Pancreas (tissue), 10 donors: ENCODE measurements around the gene CUX1. TPM values are rescaled to one million over a fixed set of nuclear protein-coding genes. Genes with fewer than 3 reads are reported as not detected.

Experiments
- ATAC-seq, 4 donors: fragments of 200-7000 bp; cut with Tn5 transposase; one replicate each; pipeline versions ENCODE4 v1.8.0 to v1.9.1; 2020; ENCODE audit warnings: mild to moderate bottlenecking in 4 of 4, moderate library complexity in 4 of 4
- DNase-seq, 6 donors: peaks; one replicate each; pipeline ENCODE4 v3.0.0-alpha.2; 2020
- FAIRE-seq: peaks from 2 replicates; lab custom pipeline; 2012; peaks lifted over from hg19 to GRCh38; lab: Jason Lieb, UNC
- H3K27ac ChIP-seq, 4 donors: fragments of 200-600 bp; sonication (generic); 1 replicate in 3 of 4; 2 replicates in 1 of 4; pipeline versions ENCODE4 v1.5.0 to v1.8.0; 2020
- H3K27me3 ChIP-seq, 4 donors: fragments of 200-600 bp; one replicate each; pipeline ENCODE4 v1.8.0; 2021
- H3K36me3 ChIP-seq, 3 donors: fragments of 200-600 bp; sonication (generic) in 1 of 3; one replicate each; pipeline versions ENCODE4 v1.5.0 to v1.8.0; 2020 to 2021
- H3K4me1 ChIP-seq, 3 donors: fragments of 200-600 bp; one replicate each; pipeline ENCODE4 v1.8.0; 2021
- H3K4me3 ChIP-seq, 4 donors: fragments of 200-600 bp; sonication (generic) in 2 of 4; one replicate each; pipeline versions ENCODE4 v1.5.0 to v1.8.0; 2020 to 2021
- H3K9me3 ChIP-seq, 4 donors: fragments of 200-600 bp; one replicate each; pipeline ENCODE4 v1.8.0; 2021
- WGBS, 2 donors: extraction: QIAGEN DNeasy Blood & Tissue Kit; methylation state at CpG; one replicate each; pipeline ENCODE4 v1.1.7; 2013; 5-methylcytosine and 5-hydroxymethylcytosine counted together
- intact Hi-C, 3 donors: fragments of 100-400 bp; cut with DNase I; formaldehyde crosslinking; loops; one replicate each; pipeline versions ENCODE4 v1.11.1 to v1.14.2; 2022
- polyA plus RNA-seq, 2 donors: library from polyadenylated mRNA; stranded (reverse); fragments of 200-250 nt; gene quantifications; one replicate each; pipeline ENCODE4 v1.2.3, GENCODE V29; 2013
- total RNA-seq, 6 donors: library from RNA; stranded (reverse); fragmentation: NEBNext Ultra II Directional in 4 of 6; extraction: Animal tissue kit (Norgen Biotek cat#: 25700) in 4 of 6; gene quantifications; one replicate each; pipeline versions ENCODE4 v1.2.1 to v1.2.4, GENCODE V29; 2021 to 2023
- TF ChIP-seq, protein P1 (sequence below), 4 donors: fragments of 200-600 bp; sonication (generic) in 3 of 4; IDR thresholded peaks; one replicate each; pipeline versions ENCODE4 v1.5.0 to v1.8.0; 2021; ENCODE audit warnings: antibody characterized with exemption in 4 of 4
- donor health status: healthy with polysubstance abuse.
- donor health status: DM: no; HTN: no; CAD: no; lungs with moderate emphysema.
- donor health status: DM: no; HTN: no; CAD: no.
- donor health status: control.
- donor health status: control.
- donor health status: Bipolar disorder and iron deficiency.
- donor health status: DM: yes; HTN: yes; CAD: no.
- donor health status: DM: no; HTN: no; CAD: no.
- donor health status: DM: no; HTN: no; CAD: no.
- donor health status: DM: yes; HTN: yes; CAD: no.

CUX1 gene
- total and polyA plus RNA-seq, 8 donors, result 18.9 to 61.2 (median 45.1) TPM

DNA sequence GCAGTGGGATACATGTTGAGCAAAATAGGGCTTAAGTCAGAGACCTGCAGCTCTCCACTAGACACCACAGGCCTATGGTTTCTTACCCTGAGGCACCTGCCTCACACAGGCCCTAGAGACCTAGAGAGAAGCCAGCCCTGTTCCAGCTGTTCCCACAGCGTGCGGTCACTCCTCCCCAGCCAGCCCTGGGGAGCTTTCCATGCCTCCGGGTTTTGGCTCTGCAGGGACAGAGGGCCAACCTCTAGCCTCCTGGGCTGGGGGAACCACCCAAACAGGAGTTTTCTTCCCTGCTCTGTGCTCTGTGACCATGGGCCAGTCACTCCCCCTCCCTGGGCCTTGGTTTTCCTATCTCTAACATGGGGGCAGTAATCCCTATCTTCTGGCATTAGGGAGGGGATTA is 502.2 kb downstream of the CUX1 start:
- intact Hi-C loops, result no loop called here
- ATAC-seq (no peak), DNase-seq (no peak), FAIRE-seq (no peak)
- WGBS, 2 donors, result 86 to 90% methylated on average over 3 of the region's 3 CpGs
- no peaks in the 10 kb centered on the region for H3K36me3 ChIP-seq
- H3K4me1 ChIP-seq, result no peaks in the 10 kb centered on the region
- H3K9me3 ChIP-seq, result no peaks in the 10 kb centered on the region
- no peak overlapping the region for H3K4me3 ChIP-seq
- H3K27me3 ChIP-seq, result no peaks in the 10 kb centered on the region
- no peak overlapping the region for H3K27ac ChIP-seq
- TF ChIP-seq, protein P1, sequence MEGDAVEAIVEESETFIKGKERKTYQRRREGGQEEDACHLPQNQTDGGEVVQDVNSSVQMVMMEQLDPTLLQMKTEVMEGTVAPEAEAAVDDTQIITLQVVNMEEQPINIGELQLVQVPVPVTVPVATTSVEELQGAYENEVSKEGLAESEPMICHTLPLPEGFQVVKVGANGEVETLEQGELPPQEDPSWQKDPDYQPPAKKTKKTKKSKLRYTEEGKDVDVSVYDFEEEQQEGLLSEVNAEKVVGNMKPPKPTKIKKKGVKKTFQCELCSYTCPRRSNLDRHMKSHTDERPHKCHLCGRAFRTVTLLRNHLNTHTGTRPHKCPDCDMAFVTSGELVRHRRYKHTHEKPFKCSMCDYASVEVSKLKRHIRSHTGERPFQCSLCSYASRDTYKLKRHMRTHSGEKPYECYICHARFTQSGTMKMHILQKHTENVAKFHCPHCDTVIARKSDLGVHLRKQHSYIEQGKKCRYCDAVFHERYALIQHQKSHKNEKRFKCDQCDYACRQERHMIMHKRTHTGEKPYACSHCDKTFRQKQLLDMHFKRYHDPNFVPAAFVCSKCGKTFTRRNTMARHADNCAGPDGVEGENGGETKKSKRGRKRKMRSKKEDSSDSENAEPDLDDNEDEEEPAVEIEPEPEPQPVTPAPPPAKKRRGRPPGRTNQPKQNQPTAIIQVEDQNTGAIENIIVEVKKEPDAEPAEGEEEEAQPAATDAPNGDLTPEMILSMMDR (IDR thresholded peaks at IDR 0.05), result no peak

DNA sequence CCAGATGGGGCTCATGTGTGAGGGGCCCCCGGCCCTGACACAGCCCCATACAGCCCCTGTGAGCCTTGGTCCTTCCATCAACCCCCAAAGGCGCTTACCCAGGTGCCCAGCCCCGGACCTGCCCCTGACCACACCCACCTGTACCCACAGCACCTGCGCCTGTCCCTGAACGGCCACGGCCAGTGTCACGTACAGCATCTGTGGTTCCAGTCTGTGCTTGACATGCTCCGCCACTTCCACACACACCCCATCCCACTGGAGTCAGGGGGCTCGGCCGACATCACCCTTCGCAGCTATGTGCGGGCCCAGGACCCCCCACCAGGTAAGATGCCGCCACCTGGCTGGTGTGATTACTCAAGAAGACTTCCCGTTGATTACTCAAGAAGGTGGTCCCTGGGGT is 502.8 kb downstream of the CUX1 start:
- 91 to 95% methylated on average over 14 of the region's 14 CpGs for WGBS, 2 donors
- Histone ChIP-seq H3K4me1 (no peaks in the 10 kb centered on the region), H3K36me3 (no peaks in the 10 kb centered on the region), H3K4me3 (no peak overlapping the region), H3K9me3 (no peaks in the 10 kb centered on the region), H3K27ac (no peak overlapping the region), H3K27me3 (no peaks in the 10 kb centered on the region)
- ATAC-seq (no peak), FAIRE-seq (no peak), DNase-seq (no peak)
- TF ChIP-seq, protein P1 (IDR thresholded peaks at IDR 0.05), result no peak
- intact Hi-C loops, result no loop called here

DNA sequence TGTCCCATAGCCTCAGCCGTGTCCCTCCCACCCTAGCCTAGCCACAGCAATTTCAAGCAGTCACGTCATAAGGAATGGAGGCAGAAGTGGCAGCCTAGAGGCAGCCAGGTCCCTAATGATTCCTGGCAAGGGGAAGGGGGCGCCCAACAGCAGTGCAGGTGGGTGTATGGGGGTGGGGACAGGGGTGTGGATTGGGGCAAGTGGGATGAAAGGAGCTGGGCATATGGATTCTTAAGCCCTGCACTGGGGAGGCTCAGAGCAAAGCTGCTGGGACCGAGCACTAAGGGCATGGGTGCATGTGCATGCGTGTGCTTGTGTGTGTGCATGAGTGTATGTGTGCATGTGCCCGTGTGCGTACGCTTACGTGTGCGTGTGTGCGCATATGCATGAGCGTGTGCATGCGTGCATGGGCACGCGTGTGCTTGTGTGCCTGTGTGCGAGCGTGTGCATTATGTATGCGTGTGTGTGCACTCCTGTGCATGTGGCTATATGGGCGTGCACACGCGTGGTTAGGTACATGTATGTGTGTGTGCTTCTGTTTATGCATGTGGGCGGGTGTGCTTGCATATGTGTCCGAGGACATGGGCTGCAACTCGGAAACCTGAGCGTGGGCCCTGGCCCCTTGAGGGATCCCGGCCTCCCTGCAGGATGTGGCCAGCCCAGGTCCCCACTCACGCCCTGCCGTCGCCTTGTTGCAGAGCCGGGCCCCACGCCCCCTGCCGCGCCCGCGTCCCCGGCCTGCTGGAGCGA is 503.4 kb downstream of the CUX1 start:
- Histone ChIP-seq H3K4me1 (no peaks in the 10 kb centered on the region), H3K27me3 (no peaks in the 10 kb centered on the region), H3K4me3 (no peak overlapping the region), H3K27ac (no peak overlapping the region), H3K36me3 (no peaks in the 10 kb centered on the region), H3K9me3 (no peaks in the 10 kb centered on the region)
- FAIRE-seq (no peak), DNase-seq (peak in 1 of 6 donors; percentile 53), ATAC-seq (no peak)
- intact Hi-C loops, result no loop called here
- 75 to 87% methylated on average over 29 to 37 of the region's 37 CpGs for WGBS, 2 donors
- TF ChIP-seq, protein P1 (IDR thresholded peaks at IDR 0.05), result no peak

DNA sequence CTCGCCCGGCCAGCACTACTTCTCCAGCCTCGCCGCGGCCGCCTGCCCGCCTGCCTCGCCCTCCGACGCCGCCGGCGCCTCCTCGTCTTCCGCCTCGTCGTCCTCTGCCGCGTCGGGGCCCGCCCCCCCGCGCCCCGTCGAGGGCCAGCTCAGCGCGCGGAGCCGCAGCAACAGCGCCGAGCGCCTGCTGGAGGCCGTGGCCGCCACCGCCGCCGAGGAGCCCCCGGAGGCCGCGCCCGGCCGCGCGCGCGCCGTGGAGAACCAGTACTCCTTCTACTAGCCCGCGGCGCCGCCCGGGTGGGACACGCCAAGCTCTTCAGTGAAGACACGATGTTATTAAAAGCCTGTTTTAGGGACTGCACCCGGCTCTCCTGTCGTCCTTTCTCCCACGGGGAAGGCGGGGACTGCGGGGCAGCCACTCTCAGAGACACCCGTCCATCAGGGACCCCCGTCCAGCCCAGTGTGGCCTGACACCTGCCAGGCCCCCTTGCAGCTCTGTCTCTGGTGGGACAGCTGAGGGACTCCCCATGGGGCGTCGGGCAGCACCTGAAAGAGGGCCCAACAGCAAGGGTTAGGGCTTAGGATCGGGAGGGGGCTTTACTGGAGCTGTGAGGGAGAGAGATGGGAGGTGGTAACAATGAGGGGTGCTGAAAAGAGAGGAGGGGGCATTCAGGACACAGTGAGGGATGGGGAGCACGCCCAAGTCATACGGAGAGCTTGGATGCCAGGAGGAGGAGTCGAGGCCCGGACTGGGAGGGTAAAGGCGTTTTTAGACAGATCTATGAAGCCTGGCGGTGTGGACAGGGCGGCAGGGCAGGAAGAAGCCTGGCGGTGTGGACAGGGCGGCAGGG is 504.1 kb downstream of the CUX1 start:
- no peak overlapping the region for H3K4me3 ChIP-seq
- H3K27me3 ChIP-seq, result no peaks in the 10 kb centered on the region
- FAIRE-seq, result no peak
- TF ChIP-seq, protein P1 (IDR thresholded peaks at IDR 0.05), result no peak
- H3K27ac ChIP-seq, result no peak overlapping the region
- ATAC-seq, result peak in 1 of 4 donors; percentile 26
- H3K9me3 ChIP-seq, result no peaks in the 10 kb centered on the region
- H3K36me3 ChIP-seq, result no peaks in the 10 kb centered on the region
- 38 to 52% methylated on average over 49 to 73 of the region's 73 CpGs for WGBS, 2 donors
- no peaks in the 10 kb centered on the region for H3K4me1 ChIP-seq
- intact Hi-C loops, result no loop called here
- peak in 1 of 6 donors; percentile 57 for DNase-seq
